H1 (cell line): ENCODE results near the gene DPP10. TPM values are rescaled to one million over a fixed set of nuclear protein-coding genes. Genes with fewer than 3 reads are reported as not detected.

Experiments used
- CTCF ChIA-PET: fragments of 300-600 bp; sonication (Branson Sonifier 250); formaldehyde crosslinking; loops from one replicate; lab custom pipeline; 2021; ENCODE audit not compliant: partially characterized antibody; lab: Charles Lee
- POLR2A ChIA-PET: fragments of 300-600 bp; sonication (Branson Sonifier 250); formaldehyde crosslinking; loops from one replicate; lab custom pipeline; 2021; ENCODE audit warnings: inconsistent platforms; ENCODE audit not compliant: partially characterized antibody; lab: Charles Lee
- DNase-seq, 2 experiments: peaks; one replicate each; pipeline versions ENCODE4 v3.0.0 to v3.0.0-alpha.2; 2010 to 2022; ENCODE audit warnings: low spot score in 2 of 2, low read depth in 1 of 2, mixed read lengths in 1 of 2
- FAIRE-seq: peaks from 2 replicates; lab custom pipeline; 2011; peaks lifted over from hg19 to GRCh38; lab: Jason Lieb, UNC
- H2AFZ ChIP-seq: 2 replicates; pipeline ENCODE4 v1.8.1; 2012; ENCODE audit warnings: low read length, inconsistent platforms
- H2AK5ac ChIP-seq: 2 replicates; pipeline ENCODE4 v1.6.1; 2013; ENCODE audit warnings: low read depth, low read length
- H2BK120ac ChIP-seq: replicated peaks from 2 replicates; pipeline ENCODE3; 2013; ENCODE audit warnings: low read depth, low read length, inconsistent platforms
- H2BK12ac ChIP-seq: 2 replicates; pipeline ENCODE4 v1.6.1; 2013; ENCODE audit warnings: low read depth, low read length
- H2BK15ac ChIP-seq: 2 replicates; pipeline ENCODE4 v1.6.1; 2013; ENCODE audit warnings: low read length
- H2BK20ac ChIP-seq: 2 replicates; pipeline ENCODE4 v1.6.1; 2013; ENCODE audit warnings: low read length
- H2BK5ac ChIP-seq: 2 replicates; pipeline ENCODE4 v1.6.1; 2013; ENCODE audit warnings: low read depth, low read length
- H3K14ac ChIP-seq: 2 replicates; pipeline ENCODE4 v1.6.1; 2013; ENCODE audit warnings: inconsistent platforms; ENCODE audit not compliant: insufficient read length
- H3K18ac ChIP-seq: 2 replicates; pipeline ENCODE4 v1.6.1; 2013; ENCODE audit warnings: low read length; ENCODE audit errors: extremely low read depth
- H3K23ac ChIP-seq: 2 replicates; pipeline ENCODE4 v1.6.1; 2013; ENCODE audit warnings: inconsistent platforms; ENCODE audit not compliant: insufficient read length
- H3K23me2 ChIP-seq: 2 replicates; pipeline ENCODE4 v1.6.1; 2013; ENCODE audit warnings: low read depth, low read length
- H3K27ac ChIP-seq: 2 replicates; pipeline ENCODE4 v1.6.1; 2011; ENCODE audit warnings: low read depth, low read length, inconsistent platforms
- H3K27me3 ChIP-seq, 4 experiments: replicated peaks in 1 of 4; 1 replicate in 1 of 4; 2 replicates in 3 of 4; pipeline versions ENCODE4 v1.6.1 to v1.8.1; 2011 to 2013; ENCODE audit warnings: low read length in 3 of 4, mild to moderate bottlenecking in 3 of 4, inconsistent platforms in 2 of 4, mixed read lengths in 2 of 4, moderate library complexity in 1 of 4; ENCODE audit not compliant: control insufficient read depth in 3 of 4, insufficient read depth in 3 of 4; ENCODE audit errors: extremely low read depth in 1 of 4
- H3K36me3 ChIP-seq, 4 experiments: 2 replicates each; pipeline versions ENCODE4 v1.6.1 to v1.8.1; 2011 to 2013; ENCODE audit warnings: mild to moderate bottlenecking in 4 of 4, low read length in 3 of 4, moderate library complexity in 2 of 4, control low read depth in 1 of 4, inconsistent platforms in 1 of 4; ENCODE audit not compliant: insufficient read depth in 4 of 4, control insufficient read depth in 2 of 4
- H3K4ac ChIP-seq: replicated peaks from 2 replicates; pipeline ENCODE3; 2013; ENCODE audit warnings: low read length, low read depth, mixed read lengths, inconsistent platforms; ENCODE audit not compliant: insufficient read length
- H3K4me1 ChIP-seq, 4 experiments: replicated peaks in 1 of 4; 1 replicate in 1 of 4; 2 replicates in 3 of 4; pipeline versions ENCODE4 v1.6.1 to v1.8.1; 2011 to 2013; ENCODE audit warnings: low read length in 3 of 4, inconsistent platforms in 2 of 4, mixed read lengths in 1 of 4; ENCODE audit not compliant: insufficient read depth in 4 of 4, control insufficient read depth in 3 of 4
- H3K4me2 ChIP-seq, 2 experiments: 2 replicates each; pipeline versions ENCODE4 v1.6.1 to v1.8.1; 2011 to 2013; ENCODE audit warnings: low read depth in 2 of 2, low read length in 2 of 2, control low read depth in 1 of 2, inconsistent platforms in 1 of 2, mild to moderate bottlenecking in 1 of 2; ENCODE audit not compliant: insufficient read depth in 1 of 2
- H3K4me3 ChIP-seq, 4 experiments: fragments of 200-600, 300-600 bp in 1 of 4; sonication (generic), shearing (Covaris generic), sonication (Bioruptor Twin) in 1 of 4; 2 replicates each; pipeline versions ENCODE4 v1.5.1 to v1.8.1; 2011 to 2016; ENCODE audit warnings: low read length in 4 of 4, low read depth in 3 of 4, control low read depth in 2 of 4, inconsistent platforms in 2 of 4, mild to moderate bottlenecking in 2 of 4, mixed read lengths in 1 of 4, moderate library complexity in 1 of 4; ENCODE audit not compliant: insufficient read depth in 2 of 4; ENCODE audit errors: extremely low read depth in 1 of 4
- H3K56ac ChIP-seq: replicated peaks from 2 replicates; pipeline ENCODE3; 2013; ENCODE audit warnings: low read depth, mild to moderate bottlenecking, mixed read lengths, low read length, inconsistent platforms; ENCODE audit not compliant: insufficient read length
- H3K79me1 ChIP-seq: 2 replicates; pipeline ENCODE4 v1.6.1; 2013; ENCODE audit warnings: low read depth, low read length, control low read depth
- H3K79me2 ChIP-seq, 2 experiments: 2 replicates each; pipeline versions ENCODE4 v1.6.1 to v1.8.1; 2012 to 2013; ENCODE audit warnings: low read length in 2 of 2, mild to moderate bottlenecking in 2 of 2, inconsistent platforms in 1 of 2; ENCODE audit not compliant: insufficient read depth in 2 of 2, control insufficient read depth in 1 of 2
- H3K9ac ChIP-seq, 4 experiments: replicated peaks in 1 of 4; 1 replicate in 1 of 4; 2 replicates in 3 of 4; pipeline versions ENCODE4 v1.6.1 to v1.8.1; 2011 to 2013; ENCODE audit warnings: low read depth in 3 of 4, low read length in 3 of 4, control low read depth in 2 of 4, mild to moderate bottlenecking in 2 of 4, moderate library complexity in 2 of 4, inconsistent platforms in 1 of 4; ENCODE audit errors: extremely low read depth in 1 of 4
- H3K9me3 ChIP-seq, 2 experiments: 2 replicates each; pipeline versions ENCODE4 v1.6.1 to v1.8.1; 2012 to 2013; ENCODE audit warnings: mild to moderate bottlenecking in 2 of 2, moderate library complexity in 2 of 2, control low read depth in 1 of 2, inconsistent platforms in 1 of 2, low read depth in 1 of 2, low read length in 1 of 2, mixed read lengths in 1 of 2; ENCODE audit not compliant: insufficient read depth in 2 of 2
- H4K20me1 ChIP-seq, 2 experiments: replicated peaks in 1 of 2; 2 replicates each; pipeline versions ENCODE3 to v1.8.1; 2011 to 2013; ENCODE audit warnings: inconsistent platforms in 2 of 2, low read length in 2 of 2, mild to moderate bottlenecking in 1 of 2; ENCODE audit not compliant: insufficient read depth in 2 of 2, control insufficient read depth in 1 of 2
- H4K5ac ChIP-seq: 2 replicates; pipeline ENCODE4 v1.6.1; 2013; ENCODE audit warnings: low read length, low read depth, mixed read lengths, inconsistent platforms; ENCODE audit not compliant: insufficient read length
- H4K8ac ChIP-seq: 2 replicates; pipeline ENCODE4 v1.8.0; 2013; ENCODE audit warnings: mild to moderate bottlenecking, moderate library complexity, low read length, inconsistent platforms; ENCODE audit not compliant: insufficient read depth; ENCODE audit errors: extremely low read depth
- H4K91ac ChIP-seq: replicated peaks from 2 replicates; pipeline ENCODE3; 2013; ENCODE audit warnings: low read length, mixed read lengths, inconsistent platforms; ENCODE audit not compliant: insufficient read length
- ATF2 ChIP-seq: IDR thresholded peaks from 2 replicates; pipeline ENCODE4 v1.6.1; 2012; ENCODE audit warnings: low read length, inconsistent platforms
- CREB1 ChIP-seq: IDR thresholded peaks from 2 replicates; pipeline ENCODE4 v1.6.1; 2012; ENCODE audit warnings: inconsistent platforms
- E2F6 ChIP-seq: IDR thresholded peaks from 2 replicates; pipeline ENCODE4 v1.6.1; 2012; ENCODE audit warnings: inconsistent platforms
- PHF8 ChIP-seq: fragments of 200-600 bp; sonication (generic); conservative IDR thresholded peaks from 2 replicates; pipeline ENCODE4 v1.7.1; 2012; ENCODE audit warnings: low read depth, mild to moderate bottlenecking, inconsistent platforms, low read length, moderate library complexity
- POLR2A ChIP-seq, 2 experiments: IDR thresholded peaks; 1 replicate in 1 of 2; 2 replicates in 1 of 2; pipeline ENCODE4 v1.6.1; 2011; ENCODE audit warnings: low read depth in 2 of 2, low read length in 2 of 2, mild to moderate bottlenecking in 2 of 2; ENCODE audit errors: control extremely low read depth in 1 of 2
- POLR2AphosphoS5 ChIP-seq: IDR thresholded peaks from 2 replicates; pipeline ENCODE4 v1.6.1; 2011; ENCODE audit warnings: low read depth, low read length
- RNF2 ChIP-seq: fragments of 200-900, 300-1000 bp; sonication (generic); IDR thresholded peaks from 2 replicates; pipeline ENCODE4 v1.7.1; 2016; ENCODE audit warnings: borderline replicate concordance, low read depth, mild to moderate bottlenecking, antibody characterized with exemption, low read length; ENCODE audit not compliant: poor library complexity, severe bottlenecking; ENCODE audit errors: missing control alignments
- SP4 ChIP-seq: IDR thresholded peaks from 2 replicates; pipeline ENCODE4 v1.6.1; 2012; ENCODE audit warnings: low read length, inconsistent platforms
- TAF1 ChIP-seq: IDR thresholded peaks from 2 replicates; pipeline ENCODE4 v1.6.1; 2011; ENCODE audit warnings: mild to moderate bottlenecking, low read depth, low read length
- TCF12 ChIP-seq: IDR thresholded peaks from 2 replicates; pipeline ENCODE4 v1.6.1; 2011; ENCODE audit warnings: low read depth, mild to moderate bottlenecking, low read length
- TEAD4 ChIP-seq: IDR thresholded peaks from 2 replicates; pipeline ENCODE4 v1.6.1; 2012; ENCODE audit warnings: low read depth, low read length, inconsistent platforms, mixed read lengths
- USF2 ChIP-seq: IDR thresholded peaks from 2 replicates; pipeline ENCODE4 v1.6.1; 2011; ENCODE audit warnings: low read length, improper control_type of control experiment
- WGBS, 2 experiments: shearing (Covaris generic) in 1 of 2; methylation state at CpG; one replicate each; pipeline versions ENCODE4 v1.1.6 to v1.1.7; 2013 to 2015; ENCODE audit warnings: low lambda C conversion rate in 2 of 2, mixed read lengths in 2 of 2, inconsistent platforms in 1 of 2, low coverage in 1 of 2, missing lambda C conversion rate in 1 of 2; ENCODE audit not compliant: insufficient replicate concordance in 2 of 2, insufficient coverage in 1 of 2, insufficient read length in 1 of 2; ENCODE audit errors: extremely low coverage in 1 of 2, missing lambda C conversion rate in 1 of 2; 5-methylcytosine and 5-hydroxymethylcytosine counted together
- polyA plus RNA-seq, 7 experiments: library from polyadenylated mRNA; depleted of rRNA in 3 of 7; stranded (reverse) in 5 of 7; unstranded in 2 of 7; fragments of >200 nt in 5 of 7; fragments of 200-250 nt in 2 of 7; gene quantifications; 1 replicate in 5 of 7; 2 replicates in 1 of 7; 4 replicates in 1 of 7; pipeline versions ENCODE4 v1.2.1 to v1.2.3, GENCODE V29; 2011 to 2013; ENCODE audit warnings: missing spikeins in 2 of 7, mixed read lengths in 2 of 7
- total RNA-seq: library from RNA; stranded (reverse); fragmentation: NEBNext Ultra II Directional; extraction: Animal tissue kit (Norgen Biotek cat#: 25700); gene quantifications from 2 replicates; pipeline ENCODE4 v1.2.1, GENCODE V29; 2021

DPP10 gene
- total and polyA plus RNA-seq, 2 of the 8 experiments (the other 6 are each of a cell fraction or from before 2014, with no cell fraction given), result 3.3 to 7.2 TPM

GRCh38 chr2:114724454-114724853, 282.0 kb downstream of the DPP10 start:
- FAIRE-seq (no peak), DNase-seq (no peak)
- Histone ChIP-seq H3K36me3 (no peaks in the 10 kb centered on the region), H2BK5ac (no peak overlapping the region), H3K23me2 (no peaks in the 10 kb centered on the region), H2BK15ac (no peak overlapping the region), H2AFZ (0 out of 2 replicates have a peak overlapping the region, but pooled peaks have one; percentile 64), H4K8ac (no peak overlapping the region), H3K27me3 (no peaks in the 10 kb centered on the region), H2BK20ac (no peak overlapping the region), H3K56ac (no peak overlapping the region), H3K18ac (no peak overlapping the region), H3K23ac (no peak overlapping the region), H3K4me1 (peaks cover 0 to 3% (median 0%) of the 10 kb centered on the region in 4 experiments; a peak in 1 of 7 replicates), H3K79me1 (no peaks in the 10 kb centered on the region), H4K20me1 (no peaks in the 10 kb centered on the region), H3K4me2 (no peak overlapping the region), H2AK5ac (no peak overlapping the region), H3K14ac (no peak overlapping the region), H4K5ac (no peak overlapping the region), H2BK120ac (no peak overlapping the region), H4K91ac (no peak overlapping the region), H3K4ac (no peak overlapping the region), H3K27ac (no peak overlapping the region), H3K9me3 (0 out of 4 replicates have a peak, but pooled peaks cover 0 to 6% of the 10 kb centered on the region in 2 experiments), H3K4me3 (no peak overlapping the region), H2BK12ac (no peak overlapping the region), H3K9ac (no peak overlapping the region), H3K79me2 (no peaks in the 10 kb centered on the region)
- ChIA-PET POLR2A (no interaction called here), CTCF (no interaction called here)
- WGBS, 2 experiments, result 71% methylated on average over 1 of the region's 1 CpG; no CpG with 5 or more reads in 1 of the 2 experiments
- TF ChIP-seq TCF12, result no peak
- no peak for TF ChIP-seq RNF2
- TF ChIP-seq POLR2AphosphoS5, result no peak
- TF ChIP-seq USF2, result no peak
- TF ChIP-seq ATF2, result no peak
- no peak for TF ChIP-seq TAF1
- no peak for TF ChIP-seq POLR2A (IDR thresholded peaks at IDR 0.05; ENCODE audit: control extremely low read depth in 1 of 2, low read depth in 2 of 2, low read length in 2 of 2)
- TF ChIP-seq CREB1, result no peak
- TF ChIP-seq SP4, result no peak
- no peak for TF ChIP-seq TEAD4
- no peak for TF ChIP-seq E2F6
- no peak for TF ChIP-seq PHF8
